GM13977 (cell line): ENCODE measurements around the gene ROPN1B.
A peak's percentile ranks its signal among the peaks of the same experiment; 100 is the strongest.
"Not testable (repeated sequence)": the region's sequence is repeated elsewhere in the genome, so short reads cannot be mapped to it uniquely, and the experiment has no call there.

ENCODE experiments used
- DNase-seq: peaks from one replicate; pipeline ENCODE4 v3.0.0; 2012; ENCODE audit warnings: low spot score
- CTCF ChIP-seq: IDR thresholded peaks from 2 replicates; pipeline ENCODE4 v1.5.1; 2012; ENCODE audit warnings: mild to moderate bottlenecking, control low read depth; ENCODE audit not compliant: insufficient read depth; ENCODE audit errors: extremely low read depth, missing control alignments
- in situ Hi-C: fragments of 300-500 bp; cut with MboI; formaldehyde crosslinking; loops from one replicate; pipeline ENCODE4 v1.12.0; 2022; ENCODE audit warnings: low sequenced_read_pairs, low pct_unique_long_range_greater_than_20kb, mixed read lengths, inconsistent platforms; ENCODE audit not compliant: unreplicated experiment

ROPN1B gene

GRCh38 chr3:125936210-125936815 is 32.7 kb upstream of the ROPN1B start:
- TF ChIP-seq CTCF, result peak; percentile 25
- in situ Hi-C loops, DNase-seq: not testable (repeated sequence)

GRCh38 chr3:125936891-125937290 is 32.1 kb upstream of the ROPN1B start:
- in situ Hi-C loops, DNase-seq: not testable (repeated sequence)

- in situ Hi-C loops, result not testable (repeated sequence)
Observed at GRCh38 chr3:125947806-125948205, 21.2 kb upstream of the ROPN1B start.

GRCh38 chr3:125948901-125949300 is 20.1 kb upstream of the ROPN1B start:
- in situ Hi-C loops, result not testable (repeated sequence)

More at GRCh38 chr3:125947806-125948205, 21.2 kb upstream of the ROPN1B start:
- not testable (repeated sequence) for DNase-seq

GRCh38 chr3:125951176-125951575 is 17.8 kb upstream of the ROPN1B start:
- in situ Hi-C loops, DNase-seq: not testable (repeated sequence)

More at GRCh38 chr3:125948901-125949300, 20.1 kb upstream of the ROPN1B start:
- not testable (repeated sequence) for DNase-seq

GRCh38 chr3:125957020-125957419 is 12.0 kb upstream of the ROPN1B start:
- in situ Hi-C loops, DNase-seq: not testable (repeated sequence)

- no peak for DNase-seq
- TF ChIP-seq CTCF, result no peak
- in situ Hi-C loops, result no loop called here
Observed at GRCh38 chr3:125957674-125958510, 11.1 kb upstream of the ROPN1B start.

GRCh38 chr3:125958511-125959316 is 10.3 kb upstream of the ROPN1B start:
- DNase-seq, result no peak
- in situ Hi-C loops, result no loop called here
- no peak for TF ChIP-seq CTCF

GRCh38 chr3:125959317-125960065 is 9.5 kb upstream of the ROPN1B start:
- in situ Hi-C loops, result no loop called here
- no peak for DNase-seq
- TF ChIP-seq CTCF, result no peak
